GM23338 (cell line): Measurements from ENCODE around the gene KLHL26. TPM values are rescaled to one million over a fixed set of nuclear protein-coding genes. Genes with fewer than 3 reads are reported as not detected.

Experiments used
- EZH2 ChIP-seq: fragments of 200-600 bp; sonication (generic); IDR thresholded peaks from one replicate; pipeline ENCODE4 v1.8.0; 2017; ENCODE audit warnings: antibody characterized with exemption, mild to moderate bottlenecking, low read depth; ENCODE audit not compliant: unreplicated experiment
- JUNB ChIP-seq: IDR thresholded peaks from one replicate; pipeline ENCODE4 v1.6.1; 2016; ENCODE audit warnings: antibody characterized with exemption; ENCODE audit not compliant: unreplicated experiment
- STAT1 ChIP-seq: IDR thresholded peaks from one replicate; pipeline ENCODE4 v1.6.1; 2016; ENCODE audit warnings: antibody characterized with exemption; ENCODE audit not compliant: unreplicated experiment
- ZNF114 ChIP-seq: fragments of 250-450 bp; sonication (Bioruptor Pico); IDR thresholded peaks from 2 replicates; pipeline ENCODE4 v1.5.0; 2020; ENCODE audit warnings: mild to moderate bottlenecking, moderate library complexity
- ZNF331 ChIP-seq: fragments of 250-450 bp; sonication (Bioruptor Pico); IDR thresholded peaks from 2 replicates; pipeline ENCODE4 v1.5.0; 2020; ENCODE audit warnings: low read depth, mild to moderate bottlenecking, moderate library complexity
- polyA plus RNA-seq: library from polyadenylated mRNA; unstranded; fragments of >200 nt; fragmentation: Nextera tagmentation; extraction: Ambion mirVana; gene quantifications from 2 replicates; pipeline ENCODE4 v1.2.1, GENCODE V29; 2016
- total RNA-seq: library from RNA; depleted of rRNA; stranded (reverse); fragments of >200 nt; shearing (Covaris generic); gene quantifications from 2 replicates; pipeline ENCODE4 v1.2.3, GENCODE V29; 2014
- TF ChIP-seq, protein P1 (sequence below): fragments of 250-450 bp; sonication (Bioruptor Pico); IDR thresholded peaks from 2 replicates; pipeline ENCODE4 v1.5.0; 2020; ENCODE audit warnings: mild to moderate bottlenecking, moderate library complexity
- TF ChIP-seq, protein P2 (sequence below): IDR thresholded peaks from one replicate; pipeline ENCODE4 v1.6.1; 2018; ENCODE audit warnings: antibody characterized with exemption; ENCODE audit not compliant: unreplicated experiment

KLHL26 gene
- total and polyA plus RNA-seq, 2 experiments from 2014 or later, result 3.6 to 11.2 TPM

DNA sequence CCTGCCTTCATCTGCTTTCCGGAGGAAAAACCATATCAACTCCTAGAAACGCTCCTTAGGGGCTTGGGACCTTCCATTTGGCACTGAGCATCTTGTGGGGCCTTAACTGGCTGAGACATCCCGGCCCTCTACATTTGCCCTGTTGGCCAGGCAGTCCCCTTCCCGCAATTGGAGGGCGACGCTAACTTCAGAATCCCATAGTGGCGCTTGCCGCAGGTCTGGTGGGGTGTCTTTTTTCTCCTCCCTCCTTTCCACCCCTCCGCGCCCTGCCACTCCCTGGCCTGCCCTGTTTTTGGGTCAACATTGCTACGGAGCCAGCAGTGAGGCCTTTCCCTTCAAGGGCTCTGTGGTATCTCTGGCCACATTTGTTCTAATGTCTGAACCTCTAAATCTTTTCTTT, 33.1 kb downstream of the KLHL26 start (continued):
- TF ChIP-seq, protein P1, sequence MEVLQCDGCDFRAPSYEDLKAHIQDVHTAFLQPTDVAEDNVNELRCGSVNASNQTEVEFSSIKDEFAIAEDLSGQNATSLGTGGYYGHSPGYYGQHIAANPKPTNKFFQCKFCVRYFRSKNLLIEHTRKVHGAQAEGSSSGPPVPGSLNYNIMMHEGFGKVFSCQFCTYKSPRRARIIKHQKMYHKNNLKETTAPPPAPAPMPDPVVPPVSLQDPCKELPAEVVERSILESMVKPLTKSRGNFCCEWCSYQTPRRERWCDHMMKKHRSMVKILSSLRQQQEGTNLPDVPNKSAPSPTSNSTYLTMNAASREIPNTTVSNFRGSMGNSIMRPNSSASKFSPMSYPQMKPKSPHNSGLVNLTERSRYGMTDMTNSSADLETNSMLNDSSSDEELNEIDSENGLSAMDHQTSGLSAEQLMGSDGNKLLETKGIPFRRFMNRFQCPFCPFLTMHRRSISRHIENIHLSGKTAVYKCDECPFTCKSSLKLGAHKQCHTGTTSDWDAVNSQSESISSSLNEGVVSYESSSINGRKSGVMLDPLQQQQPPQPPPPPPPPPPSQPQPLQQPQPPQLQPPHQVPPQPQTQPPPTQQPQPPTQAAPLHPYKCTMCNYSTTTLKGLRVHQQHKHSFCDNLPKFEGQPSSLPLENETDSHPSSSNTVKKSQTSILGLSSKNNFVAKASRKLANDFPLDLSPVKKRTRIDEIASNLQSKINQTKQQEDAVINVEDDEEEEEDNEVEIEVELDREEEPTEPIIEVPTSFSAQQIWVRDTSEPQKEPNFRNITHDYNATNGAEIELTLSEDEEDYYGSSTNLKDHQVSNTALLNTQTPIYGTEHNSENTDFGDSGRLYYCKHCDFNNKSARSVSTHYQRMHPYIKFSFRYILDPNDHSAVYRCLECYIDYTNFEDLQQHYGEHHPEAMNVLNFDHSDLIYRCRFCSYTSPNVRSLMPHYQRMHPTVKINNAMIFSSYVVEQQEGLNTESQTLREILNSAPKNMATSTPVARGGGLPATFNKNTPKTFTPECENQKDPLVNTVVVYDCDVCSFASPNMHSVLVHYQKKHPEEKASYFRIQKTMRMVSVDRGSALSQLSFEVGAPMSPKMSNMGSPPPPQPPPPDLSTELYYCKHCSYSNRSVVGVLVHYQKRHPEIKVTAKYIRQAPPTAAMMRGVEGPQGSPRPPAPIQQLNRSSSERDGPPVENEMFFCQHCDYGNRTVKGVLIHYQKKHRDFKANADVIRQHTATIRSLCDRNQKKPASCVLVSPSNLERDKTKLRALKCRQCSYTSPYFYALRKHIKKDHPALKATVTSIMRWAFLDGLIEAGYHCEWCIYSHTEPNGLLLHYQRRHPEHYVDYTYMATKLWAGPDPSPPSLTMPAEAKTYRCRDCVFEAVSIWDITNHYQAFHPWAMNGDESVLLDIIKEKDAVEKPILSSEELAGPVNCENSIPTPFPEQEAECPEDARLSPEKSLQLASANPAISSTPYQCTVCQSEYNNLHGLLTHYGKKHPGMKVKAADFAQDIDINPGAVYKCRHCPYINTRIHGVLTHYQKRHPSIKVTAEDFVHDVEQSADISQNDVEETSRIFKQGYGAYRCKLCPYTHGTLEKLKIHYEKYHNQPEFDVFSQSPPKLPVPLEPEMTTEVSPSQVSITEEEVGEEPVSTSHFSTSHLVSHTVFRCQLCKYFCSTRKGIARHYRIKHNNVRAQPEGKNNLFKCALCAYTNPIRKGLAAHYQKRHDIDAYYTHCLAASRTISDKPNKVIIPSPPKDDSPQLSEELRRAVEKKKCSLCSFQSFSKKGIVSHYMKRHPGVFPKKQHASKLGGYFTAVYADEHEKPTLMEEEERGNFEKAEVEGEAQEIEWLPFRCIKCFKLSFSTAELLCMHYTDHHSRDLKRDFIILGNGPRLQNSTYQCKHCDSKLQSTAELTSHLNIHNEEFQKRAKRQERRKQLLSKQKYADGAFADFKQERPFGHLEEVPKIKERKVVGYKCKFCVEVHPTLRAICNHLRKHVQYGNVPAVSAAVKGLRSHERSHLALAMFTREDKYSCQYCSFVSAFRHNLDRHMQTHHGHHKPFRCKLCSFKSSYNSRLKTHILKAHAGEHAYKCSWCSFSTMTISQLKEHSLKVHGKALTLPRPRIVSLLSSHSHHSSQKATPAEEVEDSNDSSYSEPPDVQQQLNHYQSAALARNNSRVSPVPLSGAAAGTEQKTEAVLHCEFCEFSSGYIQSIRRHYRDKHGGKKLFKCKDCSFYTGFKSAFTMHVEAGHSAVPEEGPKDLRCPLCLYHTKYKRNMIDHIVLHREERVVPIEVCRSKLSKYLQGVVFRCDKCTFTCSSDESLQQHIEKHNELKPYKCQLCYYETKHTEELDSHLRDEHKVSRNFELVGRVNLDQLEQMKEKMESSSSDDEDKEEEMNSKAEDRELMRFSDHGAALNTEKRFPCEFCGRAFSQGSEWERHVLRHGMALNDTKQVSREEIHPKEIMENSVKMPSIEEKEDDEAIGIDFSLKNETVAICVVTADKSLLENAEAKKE (CRISPR knock-in tag), result no peak
- TF ChIP-seq, protein P2, sequence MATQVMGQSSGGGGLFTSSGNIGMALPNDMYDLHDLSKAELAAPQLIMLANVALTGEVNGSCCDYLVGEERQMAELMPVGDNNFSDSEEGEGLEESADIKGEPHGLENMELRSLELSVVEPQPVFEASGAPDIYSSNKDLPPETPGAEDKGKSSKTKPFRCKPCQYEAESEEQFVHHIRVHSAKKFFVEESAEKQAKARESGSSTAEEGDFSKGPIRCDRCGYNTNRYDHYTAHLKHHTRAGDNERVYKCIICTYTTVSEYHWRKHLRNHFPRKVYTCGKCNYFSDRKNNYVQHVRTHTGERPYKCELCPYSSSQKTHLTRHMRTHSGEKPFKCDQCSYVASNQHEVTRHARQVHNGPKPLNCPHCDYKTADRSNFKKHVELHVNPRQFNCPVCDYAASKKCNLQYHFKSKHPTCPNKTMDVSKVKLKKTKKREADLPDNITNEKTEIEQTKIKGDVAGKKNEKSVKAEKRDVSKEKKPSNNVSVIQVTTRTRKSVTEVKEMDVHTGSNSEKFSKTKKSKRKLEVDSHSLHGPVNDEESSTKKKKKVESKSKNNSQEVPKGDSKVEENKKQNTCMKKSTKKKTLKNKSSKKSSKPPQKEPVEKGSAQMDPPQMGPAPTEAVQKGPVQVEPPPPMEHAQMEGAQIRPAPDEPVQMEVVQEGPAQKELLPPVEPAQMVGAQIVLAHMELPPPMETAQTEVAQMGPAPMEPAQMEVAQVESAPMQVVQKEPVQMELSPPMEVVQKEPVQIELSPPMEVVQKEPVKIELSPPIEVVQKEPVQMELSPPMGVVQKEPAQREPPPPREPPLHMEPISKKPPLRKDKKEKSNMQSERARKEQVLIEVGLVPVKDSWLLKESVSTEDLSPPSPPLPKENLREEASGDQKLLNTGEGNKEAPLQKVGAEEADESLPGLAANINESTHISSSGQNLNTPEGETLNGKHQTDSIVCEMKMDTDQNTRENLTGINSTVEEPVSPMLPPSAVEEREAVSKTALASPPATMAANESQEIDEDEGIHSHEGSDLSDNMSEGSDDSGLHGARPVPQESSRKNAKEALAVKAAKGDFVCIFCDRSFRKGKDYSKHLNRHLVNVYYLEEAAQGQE, result no peak
- TF ChIP-seq ZNF114 (no peak), JUNB (no peak), ZNF331 (CRISPR knock-in tag) (no peak), STAT1 (no peak), EZH2 (no peak)
